K562 (cell line): ENCODE data around the gene LIMS2. TPM values are rescaled to one million over a fixed set of nuclear protein-coding genes. Genes with fewer than 3 reads are reported as not detected.
A peak's percentile ranks its signal among the peaks of the same experiment; 100 is the strongest.

Experiments
- ATAC-seq: fragments of 200-7000 bp; cut with Tn5 transposase; 3 replicates; pipeline ENCODE4 v1.9.1; 2020; ENCODE audit warnings: moderate library complexity
- BruUV-seq: library from RNA; stranded (reverse); fragments of 400-500 nt; replicated peaks from 2 replicates; lab custom pipeline; 2021; lab: Mats Ljungman, UMichigan
- CTCF ChIA-PET: fragments of 300-600 bp; formaldehyde crosslinking; extraction: SDS; loops from one replicate; lab custom pipeline; 2021; ENCODE audit warnings: low intra/inter-chr PET ratio; lab: Yijun Ruan, JAX
- POLR2A ChIA-PET: fragments of 300-600, 350-650 bp; sonication (Branson Sonifier 250); formaldehyde crosslinking; extraction: SDS; loops from one replicate; lab custom pipeline; 2021; ENCODE audit warnings: antibody characterized with exemption, inconsistent platforms; lab: Yijun Ruan, JAX
- DNase-seq, 4 experiments: peaks; one replicate each; pipeline versions ENCODE4 v3.0.0 to v3.0.0-alpha.2; 2011 to 2018; ENCODE audit warnings: low spot score in 3 of 4, mixed read lengths in 3 of 4; ENCODE audit errors: extremely low read depth in 1 of 4
- FAIRE-seq: peaks from 2 replicates; lab custom pipeline; 2011; peaks lifted over from hg19 to GRCh38; lab: Jason Lieb, UNC
- H2AFZ ChIP-seq: 2 replicates; pipeline ENCODE4 v1.6.0; 2011; ENCODE audit warnings: low read depth, low read length, control low read depth, inconsistent platforms
- H3K27ac ChIP-seq: fragments of 200-600 bp; 3 replicates; pipeline ENCODE4 v1.8.0; 2011; ENCODE audit warnings: low read depth, mild to moderate bottlenecking, control low read depth, inconsistent platforms, low read length, moderate library complexity, mixed read lengths; ENCODE audit errors: extremely low read depth
- H3K27me3 ChIP-seq, 2 experiments: fragments of 300-600 bp in 1 of 2; 2 replicates in 1 of 2; 3 replicates in 1 of 2; pipeline versions ENCODE4 v1.6.0 to v1.8.0; 2011; ENCODE audit warnings: inconsistent platforms in 2 of 2, low read length in 2 of 2, mild to moderate bottlenecking in 1 of 2, mixed read lengths in 1 of 2, moderate library complexity in 1 of 2; ENCODE audit not compliant: control insufficient read depth in 2 of 2, insufficient read depth in 2 of 2
- H3K36me3 ChIP-seq: fragments of 300-600 bp; 3 replicates; pipeline ENCODE4 v1.8.0; 2011; ENCODE audit warnings: mild to moderate bottlenecking, low read length, inconsistent platforms; ENCODE audit not compliant: control insufficient read depth, insufficient read depth
- H3K4me1 ChIP-seq, 2 experiments: fragments of 200-600 bp in 1 of 2; replicated peaks in 1 of 2; 2 replicates in 1 of 2; 3 replicates in 1 of 2; pipeline versions ENCODE4 v1.5.1 to v1.8.0; 2011; ENCODE audit warnings: inconsistent platforms in 2 of 2, low read length in 2 of 2, mild to moderate bottlenecking in 1 of 2, mixed read lengths in 1 of 2, moderate library complexity in 1 of 2; ENCODE audit not compliant: control insufficient read depth in 2 of 2, insufficient read depth in 2 of 2
- H3K4me2 ChIP-seq: 2 replicates; pipeline ENCODE4 v1.6.1; 2011; ENCODE audit warnings: low read length, control low read depth, inconsistent platforms, mixed read lengths; ENCODE audit not compliant: insufficient read depth
- H3K4me3 ChIP-seq: fragments of 200-600 bp; sonication (generic), shearing (Covaris generic); 2 replicates; pipeline ENCODE4 v1.5.1; 2016; ENCODE audit warnings: control low read depth, inconsistent platforms
- H3K79me2 ChIP-seq: fragments of 200-600 bp; 3 replicates; pipeline ENCODE4 v1.8.0; 2011; ENCODE audit warnings: low read length, inconsistent platforms; ENCODE audit not compliant: control insufficient read depth, insufficient read depth
- H3K9ac ChIP-seq, 2 experiments: 2 replicates each; pipeline versions ENCODE4 v1.6.0 to v1.6.1; 2011; ENCODE audit warnings: low read depth in 2 of 2, low read length in 2 of 2, control low read depth in 1 of 2, inconsistent platforms in 1 of 2, mild to moderate bottlenecking in 1 of 2, mixed read lengths in 1 of 2; ENCODE audit not compliant: insufficient read depth in 1 of 2
- H3K9me1 ChIP-seq: one replicate; pipeline ENCODE4 v1.6.0; 2011; ENCODE audit warnings: inconsistent platforms, mild to moderate bottlenecking, low read length, moderate library complexity; ENCODE audit not compliant: control insufficient read depth, insufficient read depth
- H3K9me3 ChIP-seq: replicated peaks from 2 replicates; pipeline ENCODE4 v1.5.1; 2011; ENCODE audit warnings: low read depth, low read length, inconsistent platforms; ENCODE audit not compliant: control insufficient read depth, insufficient read depth
- H4K20me1 ChIP-seq: replicated peaks from 2 replicates; pipeline ENCODE4 v1.6.1; 2011; ENCODE audit warnings: low read length, inconsistent platforms, mixed read lengths; ENCODE audit not compliant: control insufficient read depth, insufficient read depth
- BRD9 ChIP-seq: fragments of 450-650 bp; IDR thresholded peaks from 2 replicates; pipeline ENCODE4 v1.6.1; 2018; ENCODE audit warnings: low read depth; ENCODE audit not compliant: partially characterized antibody
- CEBPB ChIP-seq: fragments of 450-650 bp; IDR thresholded peaks from 2 replicates; pipeline ENCODE4 v1.6.1; 2016; ENCODE audit warnings: missing genetic modification characterization, missing compliant biosample characterization
- CEBPG ChIP-seq, 3 experiments: fragments of 200-800 bp in 1 of 3; sonication (Bioruptor generic) in 1 of 3; sonication (generic) in 1 of 3; formaldehyde crosslinking in 1 of 3; IDR thresholded peaks in 2 of 3; conservative IDR thresholded peaks in 1 of 3; 2 replicates each; pipeline versions ENCODE4 v1.6.1 to v1.8.0; 2016 to 2022; ENCODE audit warnings: missing compliant biosample characterization in 2 of 3, missing genetic modification characterization in 2 of 3, mild to moderate bottlenecking in 1 of 3, missing genetic modification reagents in 1 of 3
- POLR2G ChIP-seq: fragments of 200-400 bp; formaldehyde crosslinking; IDR thresholded peaks from 2 replicates; pipeline ENCODE4 v1.6.1; 2017; ENCODE audit warnings: low read depth, mild to moderate bottlenecking, antibody characterized with exemption, low read length, moderate library complexity
- PTRF ChIP-seq: fragments of 450-650 bp; IDR thresholded peaks from 2 replicates; pipeline ENCODE4 v1.6.1; 2016; ENCODE audit warnings: mild to moderate bottlenecking, missing genetic modification characterization, missing compliant biosample characterization
- U2AF2 ChIP-seq: fragments of 200-400 bp; formaldehyde crosslinking; optimal IDR thresholded peaks from 2 replicates; pipeline ENCODE3; 2017; ENCODE audit warnings: low read depth, mild to moderate bottlenecking, low read length
- ZNF143 ChIP-seq: sonication (generic); formaldehyde crosslinking; IDR thresholded peaks from 2 replicates; pipeline ENCODE4 v1.9.0; 2022; ENCODE audit warnings: mild to moderate bottlenecking, missing genetic modification reagents
- ZNF224 ChIP-seq: sonication (generic); formaldehyde crosslinking; IDR thresholded peaks from 2 replicates; pipeline ENCODE4 v1.8.0; 2022; ENCODE audit warnings: mild to moderate bottlenecking, missing genetic modification reagents
- WGBS: fragments of 100-300 bp; shearing (Covaris generic); methylation state at CpG from one replicate; pipeline ENCODE4 v1.1.6; 2016; ENCODE audit warnings: low coverage, mixed read lengths; ENCODE audit not compliant: insufficient coverage; ENCODE audit errors: missing lambda C conversion rate; 5-methylcytosine and 5-hydroxymethylcytosine counted together
- in situ Hi-C: fragments of 300-500 bp; cut with MboI; formaldehyde crosslinking; loops from 4 replicates; pipeline ENCODE4 v1.15.0; 2018; ENCODE audit warnings: inconsistent platforms, mixed read lengths
- intact Hi-C: fragments of 100-400 bp; cut with micrococcal nuclease; formaldehyde crosslinking; loops from 2 replicates; pipeline ENCODE4 v1.14.2; 2022
- polyA plus RNA-seq, 8 experiments: library from polyadenylated mRNA; depleted of rRNA in 4 of 8; stranded (reverse) in 5 of 8; unstranded in 3 of 8; fragments of >200 nt; fragmentation: Nextera tagmentation in 2 of 8; fragmentation: Illumina TruSeq in 1 of 8; extraction: Ambion mirVana in 2 of 8; extraction: Trizol in 1 of 8; gene quantifications; 2 replicates each; pipeline versions ENCODE4 v1.2.1 to v1.2.3, GENCODE V29; 2011 to 2014; ENCODE audit warnings: inconsistent platforms in 1 of 8, missing spikeins in 1 of 8
- total RNA-seq, 7 experiments: library from RNA; depleted of rRNA in 6 of 7; stranded (reverse); fragments of >200 nt in 6 of 7; fragmentation: Illumina TruSeq in 2 of 7; extraction: Trizol in 2 of 7; gene quantifications; 2 replicates each; pipeline versions ENCODE4 v1.2.1 to v1.2.3, GENCODE V29; 2011 to 2021; ENCODE audit warnings: low replicate concordance in 1 of 7
- TF ChIP-seq, protein P1 (sequence below): fragments of 450-650 bp; formaldehyde crosslinking; IDR thresholded peaks from 2 replicates; pipeline ENCODE4 v1.4.0; 2020; ENCODE audit warnings: mild to moderate bottlenecking, moderate library complexity

LIMS2 gene
- total and polyA plus RNA-seq, 9 of the 15 experiments (the other 6 are each of a cell fraction or from before 2014, with no cell fraction given) = 0.04 to 0.22 TPM; not detected in 7

DNA sequence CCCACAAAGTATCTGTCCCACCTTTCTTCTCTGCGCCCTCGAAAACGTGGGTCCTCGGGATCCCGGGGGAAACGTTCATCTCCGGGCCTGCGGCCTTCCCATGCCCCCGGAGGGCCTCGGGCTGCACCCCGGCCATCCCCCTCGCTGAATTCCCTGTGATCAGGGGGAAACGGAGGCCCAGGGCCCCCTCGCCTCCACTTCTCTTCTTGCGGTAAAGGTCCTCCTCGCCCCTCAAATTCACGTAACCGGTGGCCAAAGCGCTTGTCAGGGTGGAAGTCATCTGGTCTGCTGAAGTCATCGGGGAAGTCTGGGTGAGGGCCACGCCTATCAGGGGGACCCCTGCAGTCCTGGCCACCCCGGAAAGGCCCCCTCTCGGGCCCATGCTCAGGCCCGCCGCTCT, 38.2 kb upstream of the LIMS2 start:
- no peak overlapping the region for H3K4me3 ChIP-seq
- no peak for TF ChIP-seq PTRF
- TF ChIP-seq POLR2G = 0 out of 2 replicates have a peak, but pooled peaks have one; percentile 34
- CTCF ChIA-PET = no interaction called here
- no peak overlapping the region for H3K4me2 ChIP-seq
- no peaks in the 10 kb centered on the region for H3K79me2 ChIP-seq
- no peaks in the 10 kb centered on the region for H3K27me3 ChIP-seq
- H3K36me3 ChIP-seq = peaks cover 68% of the 10 kb centered on the region
- ATAC-seq = no peak
- no TSS peak for BruUV-seq
- DNase-seq = no peak
- no peak overlapping the region; a peak in 1 of 4 replicates for H3K9ac ChIP-seq
- H3K9me1 ChIP-seq = peaks cover 2% of the 10 kb centered on the region
- H3K27ac ChIP-seq = no peak overlapping the region
- H4K20me1 ChIP-seq = no peaks in the 10 kb centered on the region
- no peak for FAIRE-seq
- no peak overlapping the region for H2AFZ ChIP-seq
- 92% methylated on average over 18 of the region's 25 CpGs for WGBS
- in situ Hi-C loops (no loop called here), intact Hi-C loops (no loop called here)
- H3K4me1 ChIP-seq = peaks cover 0 to 5% of the 10 kb centered on the region in 2 experiments; a peak in 1 of 5 replicates
- H3K9me3 ChIP-seq = no peaks in the 10 kb centered on the region
- POLR2A ChIA-PET = interaction anchor here (0.6 to 1.6 kb wide), 4 partner anchors 10 to 347 kb away, joined by 3 to 4 read pairs (median 3); no protein-coding TSS in a partner anchor

DNA sequence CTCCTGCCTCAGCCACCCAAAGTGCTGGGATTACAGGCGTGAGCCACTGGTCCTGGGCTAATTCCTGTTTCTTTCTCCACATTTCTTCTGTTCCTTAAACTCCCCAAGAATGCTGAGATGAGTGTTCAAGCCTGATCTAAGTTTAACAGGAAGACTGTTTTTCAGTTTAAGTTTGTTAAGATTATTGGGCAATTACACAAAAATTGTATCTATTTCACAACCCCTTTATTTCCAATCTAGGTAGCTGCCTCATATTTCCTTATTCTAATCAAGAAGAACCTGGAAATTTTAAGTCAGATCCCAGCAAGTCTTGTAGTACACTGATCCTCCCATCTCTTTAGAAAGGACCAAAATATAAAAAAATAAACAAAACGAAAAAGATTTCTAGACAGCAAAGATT, 37.7 kb upstream of the LIMS2 start:
- no TSS peak for BruUV-seq
- no peak overlapping the region for H3K9ac ChIP-seq
- FAIRE-seq = peak; percentile 72

More for the DNA sequence above, 37.7 kb upstream of the LIMS2 start:
- ATAC-seq (no peak), DNase-seq (no peak)
- Histone ChIP-seq H3K27ac (no peak overlapping the region), H3K9me3 (no peaks in the 10 kb centered on the region), H3K4me2 (no peak overlapping the region), H3K9me1 (peaks cover 2% of the 10 kb centered on the region), H3K79me2 (no peaks in the 10 kb centered on the region), H3K4me3 (no peak overlapping the region), H3K27me3 (no peaks in the 10 kb centered on the region), H2AFZ (no peak overlapping the region), H3K4me1 (peaks cover 0 to 5% of the 10 kb centered on the region in 2 experiments; a peak in 1 of 5 replicates), H3K36me3 (peaks cover 68% of the 10 kb centered on the region), H4K20me1 (no peaks in the 10 kb centered on the region)
- no peak for TF ChIP-seq CEBPG (CRISPR knock-in tag; IDR thresholded peaks at IDR 0.05)
- 0 out of 4 replicates have a peak, but pooled peaks of 1 of the 2 experiments have one; percentile 30 for TF ChIP-seq CEBPG (tag; conservative IDR thresholded peaks at IDR 0.05 in 1 of 2, IDR thresholded peaks at IDR 0.05 in 1 of 2)
- peak; percentile 44; the same call in 1 of the 2 replicates for TF ChIP-seq CEBPB (tag)
- no peak for TF ChIP-seq ZNF143 (CRISPR knock-in tag)
- no peak for TF ChIP-seq BRD9
- no peak for TF ChIP-seq ZNF224
- TF ChIP-seq, protein P1, sequence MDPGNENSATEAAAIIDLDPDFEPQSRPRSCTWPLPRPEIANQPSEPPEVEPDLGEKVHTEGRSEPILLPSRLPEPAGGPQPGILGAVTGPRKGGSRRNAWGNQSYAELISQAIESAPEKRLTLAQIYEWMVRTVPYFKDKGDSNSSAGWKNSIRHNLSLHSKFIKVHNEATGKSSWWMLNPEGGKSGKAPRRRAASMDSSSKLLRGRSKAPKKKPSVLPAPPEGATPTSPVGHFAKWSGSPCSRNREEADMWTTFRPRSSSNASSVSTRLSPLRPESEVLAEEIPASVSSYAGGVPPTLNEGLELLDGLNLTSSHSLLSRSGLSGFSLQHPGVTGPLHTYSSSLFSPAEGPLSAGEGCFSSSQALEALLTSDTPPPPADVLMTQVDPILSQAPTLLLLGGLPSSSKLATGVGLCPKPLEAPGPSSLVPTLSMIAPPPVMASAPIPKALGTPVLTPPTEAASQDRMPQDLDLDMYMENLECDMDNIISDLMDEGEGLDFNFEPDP = no peak
- no peak for TF ChIP-seq U2AF2
- CTCF ChIA-PET = no interaction called here
- POLR2A ChIA-PET = interaction anchor here (1.6 kb wide), 1 partner anchor 9 kb away, joined by 6 read pairs; no protein-coding TSS in a partner anchor
- in situ Hi-C loops (no loop called here), intact Hi-C loops (no loop called here)
- WGBS = 60% methylated on average over 2 of the region's 2 CpGs
